ENCODE results near the gene SCFD2. TPM values are rescaled to one million over a fixed set of nuclear protein-coding genes. Genes with fewer than 3 reads are reported as not detected.

Gene SCFD2
- total and polyA plus RNA-seq, 2 of the 8 experiments (the other 6 are each of a cell fraction or from before 2014, with no cell fraction given) = 6.2 to 10.2 TPM

GRCh38 chr4:53195815-53196661 lies 169.8 kb downstream of the SCFD2 start (continued):
- TF ChIP-seq ATF3 (IDR thresholded peaks at IDR 0.05; ENCODE audit: insufficient read depth, low read depth, low read length) (no peak), GABPA (IDR thresholded peaks at IDR 0.05; ENCODE audit: borderline replicate concordance, insufficient read depth, low read length) (no peak), HDAC6 (IDR thresholded peaks at IDR 0.05; ENCODE audit: low read depth, low read length) (no peak), KDM1A (IDR thresholded peaks at IDR 0.05; ENCODE audit: borderline replicate concordance, low read length) (no peak), TBP (IDR thresholded peaks at IDR 0.05; ENCODE audit: low read depth, low read length) (no peak), CBX8 (IDR thresholded peaks at IDR 0.05; ENCODE audit: borderline replicate concordance, low read depth, low read length) (no peak), ATF2 (IDR thresholded peaks at IDR 0.05; ENCODE audit: low read length) (no peak)

Measured in H1 (cell line).